ENCODE results near the gene KCNK3. TPM values are rescaled to one million over a fixed set of nuclear protein-coding genes. Genes with fewer than 3 reads are reported as not detected.

Gene KCNK3
- total RNA-seq, 3 donors from 2014 or later (not counting 1 experiment from before 2014, with no cell fraction given): not detected

DNA sequence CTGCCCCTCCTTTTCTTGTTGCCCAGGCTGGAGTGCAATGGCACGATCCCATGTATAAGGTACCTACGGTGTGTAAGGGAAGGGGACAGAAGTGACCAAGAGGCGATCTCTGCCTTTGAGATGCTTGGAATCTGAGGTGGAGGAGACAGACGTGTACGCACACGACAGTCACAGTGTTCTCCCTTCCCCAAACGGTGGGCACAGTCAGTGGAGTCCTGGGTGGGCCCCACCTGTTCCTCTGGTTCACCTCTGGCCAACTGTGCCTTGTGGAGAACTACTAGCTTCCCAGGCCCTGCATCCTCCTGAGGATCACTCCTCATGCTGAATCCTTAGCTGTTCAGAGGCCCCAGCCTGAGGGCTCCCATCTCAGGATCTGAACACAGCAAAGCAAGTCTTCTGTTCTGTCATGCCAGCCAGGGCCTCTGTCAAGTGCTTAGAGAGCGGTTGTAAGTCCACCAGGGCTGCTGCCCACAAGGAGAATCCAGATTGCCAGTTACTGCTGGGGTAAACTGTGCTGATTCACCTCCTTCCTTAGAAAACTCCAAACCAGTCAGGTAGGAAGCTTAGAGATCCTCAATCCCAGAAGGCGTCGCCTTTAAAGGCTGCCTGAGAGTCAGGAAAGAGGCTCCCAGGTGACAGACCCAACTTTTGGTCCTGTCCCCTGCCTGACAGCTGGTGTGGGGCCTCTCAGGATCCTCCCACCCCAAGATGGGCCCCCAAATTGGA is 73.1 kb downstream of the KCNK3 start:
- Mint-ChIP-seq H3K4me3 (peak overlapping the region; percentile 97), H3K27me3 (ENCODE audit: low read depth in 2 of 2) (no peaks in the 10 kb centered on the region), H3K27ac (peak overlapping the region; percentile 89 to 93), H3K4me1 (peaks cover 32 to 46% of the 10 kb centered on the region in 2 donors), H3K36me3 (no peaks in the 10 kb centered on the region), H3K9me3 (no peaks in the 10 kb centered on the region)
- Histone ChIP-seq H3K27ac (ENCODE audit: low read length) (peak overlapping the region; percentile 78), H3K27me3 (ENCODE audit: control insufficient read depth, insufficient read depth, low read length) (no peaks in the 10 kb centered on the region), H3K9me3 (ENCODE audit: control insufficient read depth, insufficient read depth, low read length) (no peaks in the 10 kb centered on the region), H3K36me3 (ENCODE audit: control insufficient read depth, insufficient read depth, low read length) (no peaks in the 10 kb centered on the region), H3K4me1 (ENCODE audit: control insufficient read depth, insufficient read depth, low read length) (peaks cover 65% of the 10 kb centered on the region), H3K4me3 (ENCODE audit: low read length) (no peak overlapping the region)
- ATAC-seq (no peak), DNase-seq (no peak)
- TF ChIP-seq, protein P1, sequence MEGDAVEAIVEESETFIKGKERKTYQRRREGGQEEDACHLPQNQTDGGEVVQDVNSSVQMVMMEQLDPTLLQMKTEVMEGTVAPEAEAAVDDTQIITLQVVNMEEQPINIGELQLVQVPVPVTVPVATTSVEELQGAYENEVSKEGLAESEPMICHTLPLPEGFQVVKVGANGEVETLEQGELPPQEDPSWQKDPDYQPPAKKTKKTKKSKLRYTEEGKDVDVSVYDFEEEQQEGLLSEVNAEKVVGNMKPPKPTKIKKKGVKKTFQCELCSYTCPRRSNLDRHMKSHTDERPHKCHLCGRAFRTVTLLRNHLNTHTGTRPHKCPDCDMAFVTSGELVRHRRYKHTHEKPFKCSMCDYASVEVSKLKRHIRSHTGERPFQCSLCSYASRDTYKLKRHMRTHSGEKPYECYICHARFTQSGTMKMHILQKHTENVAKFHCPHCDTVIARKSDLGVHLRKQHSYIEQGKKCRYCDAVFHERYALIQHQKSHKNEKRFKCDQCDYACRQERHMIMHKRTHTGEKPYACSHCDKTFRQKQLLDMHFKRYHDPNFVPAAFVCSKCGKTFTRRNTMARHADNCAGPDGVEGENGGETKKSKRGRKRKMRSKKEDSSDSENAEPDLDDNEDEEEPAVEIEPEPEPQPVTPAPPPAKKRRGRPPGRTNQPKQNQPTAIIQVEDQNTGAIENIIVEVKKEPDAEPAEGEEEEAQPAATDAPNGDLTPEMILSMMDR (IDR thresholded peaks at IDR 0.05): no peak
- WGBS (ENCODE audit: insufficient coverage): 94% methylated on average over 10 of the region's 10 CpGs
- intact Hi-C loops (cut with micrococcal nuclease): no loop called here

DNA sequence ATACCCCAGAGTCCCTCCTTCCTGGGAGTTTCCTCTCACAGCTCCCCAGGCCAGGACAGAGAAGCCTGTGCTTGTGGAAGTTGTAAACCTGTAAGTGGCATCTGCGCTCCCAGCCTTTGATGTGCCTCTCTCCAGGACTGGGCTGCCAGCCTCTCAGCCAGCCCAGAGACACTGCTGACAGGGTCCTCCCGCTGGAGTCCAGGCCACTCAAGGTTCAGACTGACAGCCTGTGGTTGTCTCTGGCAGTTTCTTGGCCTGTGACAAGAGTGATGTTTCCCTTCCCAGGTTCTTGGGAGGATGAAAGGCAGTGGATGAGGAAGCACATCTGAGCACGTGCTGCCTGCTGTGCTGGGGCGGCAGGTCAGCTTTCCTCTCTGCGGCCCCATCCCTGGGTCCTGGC is 74.6 kb downstream of the KCNK3 start:
- Mint-ChIP-seq H3K4me1 (peaks cover 43 to 60% of the 10 kb centered on the region in 2 donors), H3K4me3 (no peak overlapping the region), H3K9me3 (no peaks in the 10 kb centered on the region), H3K27me3 (ENCODE audit: low read depth in 2 of 2) (no peaks in the 10 kb centered on the region), H3K27ac (peak overlapping the region; percentile 91 to 93), H3K36me3 (no peaks in the 10 kb centered on the region)
- no peaks in the 10 kb centered on the region for H3K9me3 ChIP-seq (ENCODE audit: control insufficient read depth, insufficient read depth, low read length)
- TF ChIP-seq, protein P1 (IDR thresholded peaks at IDR 0.05): no peak
- H3K36me3 ChIP-seq (ENCODE audit: control insufficient read depth, insufficient read depth, low read length): no peaks in the 10 kb centered on the region
- H3K27me3 ChIP-seq (ENCODE audit: control insufficient read depth, insufficient read depth, low read length): no peaks in the 10 kb centered on the region
- no peak for DNase-seq
- WGBS (ENCODE audit: insufficient coverage): 74% methylated on average over 5 of the region's 5 CpGs
- H3K4me3 ChIP-seq (ENCODE audit: low read length): no peak overlapping the region
- peaks cover 80% of the 10 kb centered on the region for H3K4me1 ChIP-seq (ENCODE audit: control insufficient read depth, insufficient read depth, low read length)
- ATAC-seq: no peak
- intact Hi-C loops (cut with micrococcal nuclease): no loop called here
- H3K27ac ChIP-seq (ENCODE audit: low read length): peak overlapping the region; percentile 1

DNA sequence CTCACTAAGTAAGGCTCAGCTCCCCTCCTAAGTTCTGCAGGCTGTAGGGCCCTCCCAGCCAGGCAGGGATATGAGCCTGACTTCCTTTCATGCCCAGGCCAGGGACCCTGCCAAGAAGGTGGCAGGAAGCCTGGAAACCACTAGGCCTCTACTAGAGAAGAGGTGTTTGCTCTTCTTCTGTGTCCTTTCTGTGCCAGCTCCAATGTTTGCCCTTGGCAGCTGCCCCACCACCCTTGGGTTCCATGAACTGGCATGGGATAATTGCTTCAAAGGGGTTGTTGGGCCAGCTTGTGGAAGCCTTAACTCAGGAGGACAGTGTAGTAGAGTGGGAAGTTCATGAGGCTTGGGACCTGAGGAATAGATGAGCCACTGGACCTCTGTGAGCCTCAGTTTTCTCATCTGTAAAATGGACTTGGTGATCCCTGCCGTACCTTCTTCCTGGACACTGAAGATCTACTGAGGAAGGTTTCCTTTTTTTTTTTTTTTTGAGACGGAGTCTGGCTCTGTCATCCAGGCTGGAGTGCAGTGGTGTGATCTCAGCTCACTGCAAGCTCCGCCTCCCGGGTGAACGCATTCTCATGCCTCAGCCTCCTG is 75.5 kb downstream of the KCNK3 start:
- TF ChIP-seq, protein P1 (IDR thresholded peaks at IDR 0.05): no peak
- no peaks in the 10 kb centered on the region for H3K27me3 Mint-ChIP-seq (ENCODE audit: low read depth in 2 of 2)
- no peak for ATAC-seq
- Histone ChIP-seq H3K9me3 (ENCODE audit: control insufficient read depth, insufficient read depth, low read length) (no peaks in the 10 kb centered on the region), H3K36me3 (ENCODE audit: control insufficient read depth, insufficient read depth, low read length) (no peaks in the 10 kb centered on the region), H3K27me3 (ENCODE audit: control insufficient read depth, insufficient read depth, low read length) (no peaks in the 10 kb centered on the region), H3K4me3 (ENCODE audit: low read length) (no peak overlapping the region), H3K27ac (ENCODE audit: low read length) (peak overlapping the region; percentile 10), H3K4me1 (ENCODE audit: control insufficient read depth, insufficient read depth, low read length) (peaks cover 88% of the 10 kb centered on the region)
- no peaks in the 10 kb centered on the region for H3K9me3 Mint-ChIP-seq
- peak overlapping the region; percentile 91 to 93 for H3K27ac Mint-ChIP-seq
- no peaks in the 10 kb centered on the region for H3K36me3 Mint-ChIP-seq
- 99% methylated on average over 5 of the region's 5 CpGs for WGBS (ENCODE audit: insufficient coverage)
- no peak for DNase-seq
- intact Hi-C loops (cut with micrococcal nuclease): no loop called here
- peak overlapping the region; percentile 28 for H3K4me3 Mint-ChIP-seq
- H3K4me1 Mint-ChIP-seq: peaks cover 51 to 69% of the 10 kb centered on the region in 2 donors
